ENCODE data around the gene CLCN7. TPM values are rescaled to one million over a fixed set of nuclear protein-coding genes. Genes with fewer than 3 reads are reported as not detected.
A peak's percentile ranks its signal among the peaks of the same experiment; 100 is the strongest.

Gene CLCN7
- total and polyA plus RNA-seq, 2 of the 13 experiments (the other 11 are each of a cell fraction or from before 2014, with no cell fraction given) = 24.6 to 25.1 TPM

DNA sequence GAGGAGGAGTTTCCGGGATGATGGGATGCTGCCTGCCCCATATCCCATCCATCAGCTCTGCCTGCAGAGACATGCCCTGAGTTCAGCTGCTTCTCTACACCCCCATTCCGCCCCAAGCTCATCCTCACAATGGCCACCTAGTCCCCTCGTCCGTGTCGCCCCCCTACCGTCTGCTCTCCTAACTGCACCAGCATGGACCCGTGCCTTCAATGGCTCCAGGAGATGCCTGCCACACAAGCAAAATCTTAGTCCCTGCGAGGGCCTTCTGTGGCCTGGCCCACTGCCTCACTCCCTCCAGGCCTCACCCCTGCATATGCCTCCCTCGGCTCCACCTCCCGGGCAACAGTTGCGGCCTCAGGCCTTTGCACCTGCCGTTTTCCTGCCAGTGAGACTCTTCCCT, 16.5 kb upstream of the CLCN7 start (continued):
- TF ChIP-seq SKIL (CRISPR knock-in tag; IDR thresholded peaks at IDR 0.05; ENCODE audit: borderline replicate concordance) (no peak), NONO (IDR thresholded peaks at IDR 0.05) (no peak), NONO (CRISPR knock-in tag; conservative IDR thresholded peaks at IDR 0.05) (no peak), ZNF333 (CRISPR knock-in tag; IDR thresholded peaks at IDR 0.05; ENCODE audit: borderline replicate concordance) (no peak), SALL1 (CRISPR knock-in tag; IDR thresholded peaks at IDR 0.05) (0 out of 2 replicates have a peak, but pooled peaks have one; percentile 10), XRCC5 (optimal IDR thresholded peaks at IDR 0.05; ENCODE audit: low read length) (peak; percentile 22), SSRP1 (CRISPR knock-in tag; IDR thresholded peaks at IDR 0.05) (no peak), ZNF274 (CRISPR knock-in tag; IDR thresholded peaks at IDR 0.05) (no peak), MAFG (CRISPR knock-in tag; IDR thresholded peaks at IDR 0.05) (no peak), DRAP1 (CRISPR knock-in tag; IDR thresholded peaks at IDR 0.05) (no peak), ZNF616 (CRISPR knock-in tag; IDR thresholded peaks at IDR 0.05; ENCODE audit: low read depth) (no peak), STAG1 (CRISPR knock-in tag; IDR thresholded peaks at IDR 0.05) (peak; percentile 5; the same call in 1 of the 2 replicates), ATF5 (CRISPR knock-in tag; IDR thresholded peaks at IDR 0.05; ENCODE audit: low read depth) (no peak), CTCF (CRISPR knock-in tag; IDR thresholded peaks at IDR 0.05) (peak; percentile 44), NFE2L2 (IDR thresholded peaks at IDR 0.05; ENCODE audit: low read length) (no peak)
- TF ChIP-seq, protein P1, sequence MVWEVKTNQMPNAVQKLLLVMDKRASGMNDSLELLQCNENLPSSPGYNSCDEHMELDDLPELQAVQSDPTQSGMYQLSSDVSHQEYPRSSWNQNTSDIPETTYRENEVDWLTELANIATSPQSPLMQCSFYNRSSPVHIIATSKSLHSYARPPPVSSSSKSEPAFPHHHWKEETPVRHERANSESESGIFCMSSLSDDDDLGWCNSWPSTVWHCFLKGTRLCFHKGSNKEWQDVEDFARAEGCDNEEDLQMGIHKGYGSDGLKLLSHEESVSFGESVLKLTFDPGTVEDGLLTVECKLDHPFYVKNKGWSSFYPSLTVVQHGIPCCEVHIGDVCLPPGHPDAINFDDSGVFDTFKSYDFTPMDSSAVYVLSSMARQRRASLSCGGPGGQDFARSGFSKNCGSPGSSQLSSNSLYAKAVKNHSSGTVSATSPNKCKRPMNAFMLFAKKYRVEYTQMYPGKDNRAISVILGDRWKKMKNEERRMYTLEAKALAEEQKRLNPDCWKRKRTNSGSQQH (CRISPR knock-in tag; IDR thresholded peaks at IDR 0.05; ENCODE audit: low read depth) = no peak
